OCI-LY7 (cell line): ENCODE data around the gene TAS2R1.

Experiments
- CTCF ChIP-seq: fragments of 200-600 bp; sonication (generic); conservative IDR thresholded peaks from 2 replicates; pipeline ENCODE4 v1.5.1; 2014; ENCODE audit warnings: mild to moderate bottlenecking, antibody characterized with exemption, low read length, moderate library complexity, mixed read lengths
- EZH2phosphoT487 ChIP-seq: fragments of 200-600 bp; sonication (generic); IDR thresholded peaks from 2 replicates; pipeline ENCODE4 v1.6.1; 2018; ENCODE audit warnings: low read depth, borderline replicate concordance, mild to moderate bottlenecking, mixed run types, antibody characterized with exemption, low read length, moderate library complexity, mixed read lengths

GRCh38 chr5:9604416-9604815 is 25.7 kb downstream of the TAS2R1 start:
- TF ChIP-seq CTCF (no peak), EZH2phosphoT487 (no peak)
